Right lobe of liver (tissue), 5 donors: Measurements from ENCODE around the gene UNC13B. TPM values are rescaled to one million over a fixed set of nuclear protein-coding genes. Genes with fewer than 3 reads are reported as not detected.

Experiments
- total RNA-seq, 6 experiments: library from RNA; depleted of rRNA in 2 of 6; stranded (reverse); fragments of >200 nt in 2 of 6; fragmentation: NEBNext Ultra II Directional in 3 of 6; extraction: Animal tissue kit (Norgen Biotek cat#: 25700) in 3 of 6; gene quantifications; one replicate each; pipeline versions ENCODE4 v1.1.0 to v1.2.4, GENCODE V29; 2016 to 2023
- donor health status: DM: no; HTN: no; CAD: no.
- donor health status: DM: no; HTN: no; CAD: no.
- donor health status: DM: no; HTN: yes; CAD: no.
- donor health status: DM: no; HTN: yes; CAD: no.

UNC13B gene
- total RNA-seq, 6 experiments from 2014 or later: 14.5 to 23.0 (median 20.7) TPM

Other genes starting within 250 kb of the UNC13B start
- under 1 TPM in 2 of 6 experiments, not detected in 4; 0.04 to 0.06 TPM for gene PHF24, start 203.7 kb upstream of the UNC13B start, total RNA-seq
- gene DNAJB5, start 172.3 kb upstream of the UNC13B start, total RNA-seq: 1 to 10 TPM; 1.1 to 3.5 (median 1.7) TPM
- gene VCP, start 89.4 kb upstream of the UNC13B start, total RNA-seq: 100 to 1,000 TPM; 108 to 159 (median 138) TPM
- 1 to 10 TPM; 2.9 to 7.1 (median 4.2) TPM for gene FANCG, start 82.1 kb upstream of the UNC13B start, total RNA-seq
- gene PIGO, start 65.4 kb upstream of the UNC13B start, total RNA-seq: 10 to 100 TPM; 11.5 to 18.0 (median 15.6) TPM
- gene STOML2, start 58.9 kb upstream of the UNC13B start, total RNA-seq: 100 to 1,000 TPM in 1 of 6 experiments, 10 to 100 TPM in 5; 59.8 to 102 (median 69.3) TPM
- gene ATOSB, start 46.1 kb upstream of the UNC13B start, total RNA-seq: 1 to 10 TPM; 3.7 to 6.9 (median 5.8) TPM